ENCODE data around the gene BIK. TPM values are rescaled to one million over a fixed set of nuclear protein-coding genes. Genes with fewer than 3 reads are reported as not detected.

BIK gene
- total RNA-seq, 1 experiment from 2014 or later: 3.2 TPM

GRCh38 chr22:43173566-43173965 lies 63.0 kb downstream of the BIK start:
- H3K36me3 Mint-ChIP-seq: peaks cover 49% of the 10 kb centered on the region
- no peak for TF ChIP-seq AR (CRISPR knock-in tag; IDR thresholded peaks at IDR 0.05)
- no peak for TF ChIP-seq ZNF671 (CRISPR knock-in tag; IDR thresholded peaks at IDR 0.05)
- no peak for TF ChIP-seq SMAD3 (CRISPR knock-in tag; IDR thresholded peaks at IDR 0.05; ENCODE audit: borderline replicate concordance)
- TF ChIP-seq E2F5 (CRISPR knock-in tag; IDR thresholded peaks at IDR 0.05): no peak
- no peak for TF ChIP-seq TP53 (CRISPR knock-in tag; IDR thresholded peaks at IDR 0.05)
- no peak for TF ChIP-seq ZNF532 (CRISPR knock-in tag; IDR thresholded peaks at IDR 0.05; ENCODE audit: borderline replicate concordance)
- TF ChIP-seq ESRRA (CRISPR knock-in tag; IDR thresholded peaks at IDR 0.05; ENCODE audit: borderline replicate concordance): no peak
- no peak for TF ChIP-seq ZNF138 (CRISPR knock-in tag; conservative IDR thresholded peaks at IDR 0.05)
- TF ChIP-seq ZNF232 (CRISPR knock-in tag; IDR thresholded peaks at IDR 0.05): no peak
- no peak for TF ChIP-seq CDX4 (CRISPR knock-in tag; IDR thresholded peaks at IDR 0.05; ENCODE audit: borderline replicate concordance)
- no peak for TF ChIP-seq ZNF219 (CRISPR knock-in tag; IDR thresholded peaks at IDR 0.05; ENCODE audit: borderline replicate concordance)
- TF ChIP-seq JAZF1 (CRISPR knock-in tag; IDR thresholded peaks at IDR 0.05): no peak
- no peak for TF ChIP-seq STAT6 (CRISPR knock-in tag; conservative IDR thresholded peaks at IDR 0.05; ENCODE audit: low read depth)
- CTCF ChIA-PET: interaction anchor here (1.3 kb wide), 1 partner anchor 14 kb away, joined by 3 read pairs; no protein-coding TSS in a partner anchor
- no peak overlapping the region for H3K4me3 Mint-ChIP-seq
- ATAC-seq (no peak), DNase-seq (ENCODE audit: low spot score) (no peak)
- H3K27me3 Mint-ChIP-seq (ENCODE audit: low read depth): no peaks in the 10 kb centered on the region
- POLR2A ChIA-PET: no interaction called here
- H3K9me3 Mint-ChIP-seq: no peaks in the 10 kb centered on the region
- no peaks in the 10 kb centered on the region for H3K4me1 Mint-ChIP-seq
- H3K27ac Mint-ChIP-seq: no peak overlapping the region

All from WTC11 (cell line).